ENCODE measurements around the gene NINJ1.
"Not testable (repeated sequence)": the region's sequence is repeated elsewhere in the genome, so short reads cannot be mapped to it uniquely, and the experiment has no call there.

NINJ1 gene

DNA sequence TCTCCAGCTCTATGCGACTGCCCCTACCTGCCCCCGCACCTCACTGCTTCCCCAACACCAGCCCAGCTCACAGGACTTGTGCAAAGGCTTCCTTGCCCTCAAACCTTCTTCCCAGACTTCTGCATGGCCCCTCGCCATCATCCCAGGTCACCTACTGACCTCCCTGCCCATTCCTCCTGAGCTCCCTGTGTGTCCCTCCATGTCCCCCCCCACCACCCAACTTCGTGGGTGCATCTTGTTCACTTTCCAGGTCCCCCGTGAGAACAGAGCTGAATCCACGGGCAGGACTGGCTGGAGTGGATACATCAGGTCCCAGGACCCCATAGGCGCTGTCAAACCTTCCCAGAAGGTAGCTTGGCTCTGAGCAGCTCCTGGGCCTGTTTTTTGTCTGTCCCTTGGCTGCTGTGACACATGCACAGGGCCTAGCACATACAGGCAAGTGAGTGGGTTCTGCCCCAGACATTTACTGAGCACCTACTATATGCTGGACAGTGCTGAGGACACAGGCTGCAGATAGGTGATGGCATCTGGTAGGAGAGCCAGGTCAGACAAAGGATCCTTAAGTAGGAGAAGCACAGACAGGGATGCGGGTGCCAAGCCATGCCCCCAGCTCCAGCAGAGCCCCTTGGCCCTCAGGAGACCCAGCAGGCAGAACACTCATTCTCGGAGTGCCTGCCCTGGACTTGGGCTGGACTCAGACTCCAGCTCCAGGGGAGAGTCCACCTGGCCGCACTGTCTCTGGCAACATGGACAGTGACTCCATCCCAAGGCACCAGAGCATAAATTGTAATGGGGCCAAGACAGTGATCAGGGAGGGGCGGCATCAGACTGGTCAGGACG is 15.0 kb downstream of the NINJ1 start:
- H3K4me3 ChIP-seq (replicated peaks; ENCODE audit: low read depth, low read length): no peak overlapping the region
- DNase-seq (ENCODE audit: extremely low read depth, low read depth): no peak
- TF ChIP-seq, protein P1, sequence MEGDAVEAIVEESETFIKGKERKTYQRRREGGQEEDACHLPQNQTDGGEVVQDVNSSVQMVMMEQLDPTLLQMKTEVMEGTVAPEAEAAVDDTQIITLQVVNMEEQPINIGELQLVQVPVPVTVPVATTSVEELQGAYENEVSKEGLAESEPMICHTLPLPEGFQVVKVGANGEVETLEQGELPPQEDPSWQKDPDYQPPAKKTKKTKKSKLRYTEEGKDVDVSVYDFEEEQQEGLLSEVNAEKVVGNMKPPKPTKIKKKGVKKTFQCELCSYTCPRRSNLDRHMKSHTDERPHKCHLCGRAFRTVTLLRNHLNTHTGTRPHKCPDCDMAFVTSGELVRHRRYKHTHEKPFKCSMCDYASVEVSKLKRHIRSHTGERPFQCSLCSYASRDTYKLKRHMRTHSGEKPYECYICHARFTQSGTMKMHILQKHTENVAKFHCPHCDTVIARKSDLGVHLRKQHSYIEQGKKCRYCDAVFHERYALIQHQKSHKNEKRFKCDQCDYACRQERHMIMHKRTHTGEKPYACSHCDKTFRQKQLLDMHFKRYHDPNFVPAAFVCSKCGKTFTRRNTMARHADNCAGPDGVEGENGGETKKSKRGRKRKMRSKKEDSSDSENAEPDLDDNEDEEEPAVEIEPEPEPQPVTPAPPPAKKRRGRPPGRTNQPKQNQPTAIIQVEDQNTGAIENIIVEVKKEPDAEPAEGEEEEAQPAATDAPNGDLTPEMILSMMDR (IDR thresholded peaks at IDR 0.05; ENCODE audit: low read depth, low read length, missing control alignments): no peak

DNA sequence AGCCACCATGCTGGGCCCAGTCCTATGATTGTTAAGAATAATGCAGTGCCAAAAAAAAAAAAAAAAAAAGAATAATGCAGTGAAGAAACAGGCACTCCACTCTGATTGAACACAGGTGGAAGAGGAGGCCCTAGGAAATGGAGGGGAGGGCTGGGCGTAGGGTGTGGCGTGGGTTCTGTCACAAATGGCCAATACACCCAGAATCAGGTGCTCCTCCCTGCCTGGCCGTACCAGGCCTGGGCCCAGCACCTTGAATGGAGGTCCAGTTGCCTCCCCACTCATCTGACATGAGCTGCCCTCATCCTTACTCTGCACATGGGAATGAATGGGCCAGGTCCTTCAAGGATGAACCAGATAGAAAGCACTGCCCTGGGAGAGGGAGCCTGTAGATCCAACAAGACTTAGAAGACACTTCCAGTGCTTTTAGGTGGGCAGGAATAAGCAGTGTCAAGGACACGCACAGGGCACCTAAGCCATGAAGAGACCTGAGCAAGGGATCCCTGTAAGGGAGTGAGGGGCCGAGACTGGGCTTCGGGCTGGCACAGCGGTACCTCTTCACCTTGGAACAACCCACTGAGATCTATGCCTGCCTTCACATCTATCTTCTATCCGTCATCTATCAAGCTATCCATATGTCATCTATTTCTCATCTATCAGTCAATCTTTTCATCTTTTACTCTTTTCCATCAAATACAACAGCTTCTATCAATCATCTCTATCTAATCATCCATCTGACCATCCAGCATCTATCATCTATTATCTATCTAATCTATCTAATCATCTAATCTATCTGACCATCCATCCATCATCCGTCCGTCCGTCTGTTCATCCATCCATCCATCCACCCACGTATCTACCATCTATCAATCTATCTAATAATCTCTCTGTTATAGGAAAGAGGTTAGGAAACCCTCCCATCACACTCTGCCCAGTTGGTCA is 15.9 kb downstream of the NINJ1 start:
- no peak for DNase-seq (ENCODE audit: extremely low read depth, low read depth)
- TF ChIP-seq, protein P1 (IDR thresholded peaks at IDR 0.05; ENCODE audit: low read depth, low read length, missing control alignments): no peak
- H3K4me3 ChIP-seq (replicated peaks; ENCODE audit: low read depth, low read length): no peak overlapping the region

- H3K4me3 ChIP-seq (replicated peaks; ENCODE audit: low read depth, low read length); DNase-seq (ENCODE audit: extremely low read depth, low read depth): not testable (repeated sequence)
Observed at GRCh38 chr9:93117521-93117920, 16.5 kb downstream of the NINJ1 start.

DNA sequence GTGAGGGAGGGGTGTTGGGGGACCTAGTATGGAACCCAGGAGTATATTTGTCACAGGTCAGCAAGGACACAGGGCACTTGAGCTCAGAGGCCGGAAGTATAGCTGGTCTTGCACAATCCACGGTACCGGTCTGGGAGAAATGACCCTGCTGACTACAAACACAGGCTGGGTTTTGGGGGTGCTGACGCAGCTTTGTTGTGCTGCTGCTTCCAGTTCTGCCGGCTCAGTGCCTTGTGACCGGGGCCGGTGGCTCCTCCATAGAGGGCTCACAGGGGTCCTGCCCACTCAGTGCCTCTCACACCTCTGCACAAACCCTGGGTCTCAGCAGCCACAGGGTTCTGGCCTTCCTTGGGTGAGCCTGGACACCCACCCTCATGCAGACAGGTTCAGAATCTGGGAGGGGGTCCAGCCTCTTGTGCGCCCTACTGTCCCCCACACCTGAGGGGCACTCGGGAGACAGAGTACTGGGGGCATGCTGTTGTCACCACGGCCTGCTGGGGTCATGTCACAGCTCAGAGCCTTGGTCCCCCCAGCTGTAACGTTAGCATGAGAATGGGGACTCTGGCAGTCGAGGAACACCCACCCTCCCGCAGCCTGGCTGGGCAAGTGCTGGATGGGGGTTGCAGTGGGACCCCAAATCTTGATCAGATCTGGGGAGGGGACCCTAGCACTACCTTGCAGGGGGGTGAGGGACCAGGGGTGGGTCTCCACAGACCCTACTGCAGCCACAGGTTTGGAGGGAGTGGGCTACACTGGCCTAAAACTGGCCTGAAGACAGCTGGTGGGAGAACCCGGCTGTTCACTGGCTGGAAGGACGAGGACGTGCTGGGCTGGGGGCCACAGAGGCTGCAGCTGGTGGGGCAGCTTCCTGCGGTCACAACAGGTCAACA is 17.7 kb downstream of the NINJ1 start:
- no peak overlapping the region for H3K4me3 ChIP-seq (replicated peaks; ENCODE audit: low read depth, low read length)

GRCh38 chr9:93115486-93116071 is 18.5 kb downstream of the NINJ1 start:
- no peak for DNase-seq (ENCODE audit: extremely low read depth, low read depth)
- TF ChIP-seq, protein P1 (IDR thresholded peaks at IDR 0.05; ENCODE audit: low read depth, low read length, missing control alignments): no peak
- H3K4me3 ChIP-seq (replicated peaks; ENCODE audit: low read depth, low read length): no peak overlapping the region

More for the DNA sequence above, 17.7 kb downstream of the NINJ1 start:
- TF ChIP-seq, protein P1 (IDR thresholded peaks at IDR 0.05; ENCODE audit: low read depth, low read length, missing control alignments): no peak
- DNase-seq (ENCODE audit: extremely low read depth, low read depth): no peak

GRCh38 chr9:93114984-93115335 is 19.1 kb downstream of the NINJ1 start:
- TF ChIP-seq, protein P1 (IDR thresholded peaks at IDR 0.05; ENCODE audit: low read depth, low read length, missing control alignments): no peak
- DNase-seq (ENCODE audit: extremely low read depth, low read depth): no peak
- H3K4me3 ChIP-seq (replicated peaks; ENCODE audit: low read depth, low read length): no peak overlapping the region

All from HFF-Myc (cell line).